Left ventricle myocardium inferior (tissue), 1 donor: ENCODE results near the gene LRTM2. TPM values are rescaled to one million over a fixed set of nuclear protein-coding genes. Genes with fewer than 3 reads are reported as not detected.

Experiments
- DNase-seq: peaks from one replicate; pipeline ENCODE4 v3.0.0-alpha.2; 2020
- H3K27ac ChIP-seq: fragments of 200-600 bp; replicated peaks from 2 replicates; pipeline ENCODE4 v1.8.0; 2021
- H3K27me3 ChIP-seq: fragments of 200-600 bp; 2 replicates; pipeline ENCODE4 v1.8.0; 2021; ENCODE audit warnings: low read depth
- H3K36me3 ChIP-seq: fragments of 200-600 bp; 2 replicates; pipeline ENCODE4 v1.8.0; 2021
- H3K4me1 ChIP-seq: fragments of 200-600 bp; 2 replicates; pipeline ENCODE4 v1.8.0; 2021
- H3K4me3 ChIP-seq: fragments of 200-600 bp; 2 replicates; pipeline ENCODE4 v1.8.0; 2021; ENCODE audit warnings: mild to moderate bottlenecking, moderate library complexity
- H3K9me3 ChIP-seq: fragments of 200-600 bp; replicated peaks from 2 replicates; pipeline ENCODE4 v1.8.0; 2021
- CTCF ChIP-seq: fragments of 200-600 bp; IDR thresholded peaks from 2 replicates; pipeline ENCODE4 v1.8.0; 2021; ENCODE audit warnings: antibody characterized with exemption, mild to moderate bottlenecking, borderline replicate concordance
- intact Hi-C: fragments of 100-400 bp; cut with micrococcal nuclease; formaldehyde crosslinking; loops from one replicate; pipeline ENCODE4 v1.11.0; 2022
- total RNA-seq: library from RNA; stranded (reverse); fragmentation: NEBNext Ultra II Directional; extraction: Animal tissue kit (Norgen Biotek cat#: 25700); gene quantifications from one replicate; pipeline ENCODE4 v1.2.1, GENCODE V29; 2021
- donor health status: DM: no; HTN: yes; CAD: no; lungs with severe emphysema.

LRTM2 gene
- total RNA-seq, 1 donor from 2014 or later = not detected

- Histone ChIP-seq H3K27ac (no peak overlapping the region), H3K4me3 (no peak overlapping the region), H3K4me1 (peaks cover 6% of the 10 kb centered on the region), H3K36me3 (no peaks in the 10 kb centered on the region), H3K9me3 (no peaks in the 10 kb centered on the region), H3K27me3 (peaks cover 85% of the 10 kb centered on the region)
- no peak for TF ChIP-seq CTCF
- DNase-seq = no peak
- intact Hi-C loops = no loop called here
These were observed 1.4 kb downstream of the LRTM2 start for GRCh38 chr12:1821805-1822204.

- intact Hi-C loops = no loop called here
- H3K36me3 ChIP-seq = no peaks in the 10 kb centered on the region
- H3K9me3 ChIP-seq = no peaks in the 10 kb centered on the region
- H3K4me3 ChIP-seq = no peak overlapping the region
- no peak for DNase-seq
- peaks cover 6% of the 10 kb centered on the region for H3K4me1 ChIP-seq
- TF ChIP-seq CTCF = no peak
- peaks cover 89% of the 10 kb centered on the region for H3K27me3 ChIP-seq
- H3K27ac ChIP-seq = no peak overlapping the region
These were observed 2.3 kb downstream of the LRTM2 start for GRCh38 chr12:1822699-1823098.

GRCh38 chr12:1823237-1823636, 2.9 kb downstream of the LRTM2 start:
- no peak for DNase-seq
- intact Hi-C loops = no loop called here
- no peak overlapping the region for H3K4me3 ChIP-seq
- H3K9me3 ChIP-seq = no peaks in the 10 kb centered on the region
- no peaks in the 10 kb centered on the region for H3K36me3 ChIP-seq
- peaks cover 6% of the 10 kb centered on the region for H3K4me1 ChIP-seq
- peaks cover 94% of the 10 kb centered on the region for H3K27me3 ChIP-seq
- H3K27ac ChIP-seq = no peak overlapping the region
- TF ChIP-seq CTCF = no peak

GRCh38 chr12:1825382-1826102, 5.2 kb downstream of the LRTM2 start:
- no peak for DNase-seq
- no peak for TF ChIP-seq CTCF
- Histone ChIP-seq H3K9me3 (no peaks in the 10 kb centered on the region), H3K4me1 (peaks cover under 1% of the 10 kb centered on the region), H3K27ac (no peak overlapping the region), H3K36me3 (no peaks in the 10 kb centered on the region), H3K4me3 (no peak overlapping the region), H3K27me3 (peaks cover 100% of the 10 kb centered on the region)
- intact Hi-C loops = no loop called here

- Histone ChIP-seq H3K9me3 (no peaks in the 10 kb centered on the region), H3K4me1 (peaks cover 5% of the 10 kb centered on the region), H3K27ac (no peak overlapping the region), H3K27me3 (peaks cover 100% of the 10 kb centered on the region), H3K4me3 (no peak overlapping the region), H3K36me3 (no peaks in the 10 kb centered on the region)
- no peak for DNase-seq
- no peak for TF ChIP-seq CTCF
- intact Hi-C loops = no loop called here
These were observed 6.0 kb downstream of the LRTM2 start for GRCh38 chr12:1826401-1826800.
